ENCODE results near the gene CDCP2.

Gene CDCP2

DNA sequence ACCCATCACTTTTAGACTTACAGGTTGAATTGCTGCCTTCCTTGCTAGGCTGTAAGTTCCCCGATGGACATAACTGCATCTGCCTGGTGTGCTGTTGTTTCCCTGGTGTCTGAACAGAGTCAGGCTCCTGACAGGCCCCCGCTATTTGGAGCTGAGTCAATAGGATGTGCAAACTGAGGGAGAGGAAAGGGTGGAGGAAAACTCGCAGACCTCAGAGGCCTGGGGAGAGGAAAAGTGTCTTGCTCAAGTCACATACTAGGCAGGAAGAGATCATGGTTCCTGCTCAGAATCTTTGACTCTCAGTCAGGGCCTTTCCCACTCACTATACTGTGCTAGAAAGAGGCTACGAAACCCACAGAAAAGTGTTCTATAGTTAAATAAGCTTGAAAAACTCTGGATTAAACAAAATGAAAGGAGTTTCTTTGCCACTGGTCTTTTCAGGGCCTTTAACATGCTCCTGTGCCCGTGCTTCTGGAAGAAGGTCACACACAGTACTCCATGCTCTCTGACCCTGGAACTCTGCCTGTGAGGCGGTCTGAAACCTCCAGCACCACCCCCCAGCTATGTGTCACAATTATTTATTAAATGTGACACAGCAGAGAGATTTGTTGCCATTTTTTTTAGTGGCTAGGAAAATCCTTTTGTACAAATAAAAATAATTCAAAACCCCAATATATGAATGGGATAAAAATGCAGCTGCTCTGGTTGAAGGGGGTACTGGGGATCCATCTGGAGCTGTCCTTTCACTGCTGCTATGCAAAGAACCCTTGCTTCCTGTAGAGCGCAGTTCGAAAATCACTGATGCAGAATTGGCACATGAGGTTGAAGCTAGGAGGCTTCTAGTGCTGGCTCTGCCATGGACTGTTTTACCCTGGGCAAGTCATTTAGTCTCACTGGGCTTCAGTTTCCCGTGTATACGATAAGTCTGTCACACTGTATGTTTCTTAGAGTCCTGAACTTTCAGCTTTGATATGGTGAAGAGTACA lies 20.1 kb upstream of the CDCP2 start:
- no peak for TF ChIP-seq BACH2 (CRISPR knock-in tag; IDR thresholded peaks at IDR 0.05; ENCODE audit: borderline replicate concordance)
- no peak for TF ChIP-seq TCF4 (CRISPR knock-in tag; IDR thresholded peaks at IDR 0.05; ENCODE audit: borderline replicate concordance)
- no peak for TF ChIP-seq TOX (CRISPR knock-in tag; IDR thresholded peaks at IDR 0.05; ENCODE audit: borderline replicate concordance)
- TF ChIP-seq, protein P1, sequence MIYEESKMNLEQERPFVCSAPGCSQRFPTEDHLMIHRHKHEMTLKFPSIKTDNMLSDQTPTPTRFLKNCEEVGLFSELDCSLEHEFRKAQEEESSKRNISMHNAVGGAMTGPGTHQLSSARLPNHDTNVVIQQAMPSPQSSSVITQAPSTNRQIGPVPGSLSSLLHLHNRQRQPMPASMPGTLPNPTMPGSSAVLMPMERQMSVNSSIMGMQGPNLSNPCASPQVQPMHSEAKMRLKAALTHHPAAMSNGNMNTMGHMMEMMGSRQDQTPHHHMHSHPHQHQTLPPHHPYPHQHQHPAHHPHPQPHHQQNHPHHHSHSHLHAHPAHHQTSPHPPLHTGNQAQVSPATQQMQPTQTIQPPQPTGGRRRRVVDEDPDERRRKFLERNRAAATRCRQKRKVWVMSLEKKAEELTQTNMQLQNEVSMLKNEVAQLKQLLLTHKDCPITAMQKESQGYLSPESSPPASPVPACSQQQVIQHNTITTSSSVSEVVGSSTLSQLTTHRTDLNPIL (CRISPR knock-in tag; IDR thresholded peaks at IDR 0.05; ENCODE audit: low read depth), result no peak
- TF ChIP-seq GLIS3 (CRISPR knock-in tag; IDR thresholded peaks at IDR 0.05), result no peak
- no peak for TF ChIP-seq ESRRG (CRISPR knock-in tag; IDR thresholded peaks at IDR 0.05)
- no peak for TF ChIP-seq RARB (CRISPR knock-in tag; IDR thresholded peaks at IDR 0.05)
- TF ChIP-seq ISL1 (CRISPR knock-in tag; IDR thresholded peaks at IDR 0.05), result no peak
- TF ChIP-seq CSDC2 (CRISPR knock-in tag; IDR thresholded peaks at IDR 0.05), result no peak
- no peak for TF ChIP-seq ZC3H10 (CRISPR knock-in tag; IDR thresholded peaks at IDR 0.05)
- TF ChIP-seq ZNF565 (CRISPR knock-in tag; conservative IDR thresholded peaks at IDR 0.05; ENCODE audit: low read depth), result no peak
- TF ChIP-seq, protein P2, sequence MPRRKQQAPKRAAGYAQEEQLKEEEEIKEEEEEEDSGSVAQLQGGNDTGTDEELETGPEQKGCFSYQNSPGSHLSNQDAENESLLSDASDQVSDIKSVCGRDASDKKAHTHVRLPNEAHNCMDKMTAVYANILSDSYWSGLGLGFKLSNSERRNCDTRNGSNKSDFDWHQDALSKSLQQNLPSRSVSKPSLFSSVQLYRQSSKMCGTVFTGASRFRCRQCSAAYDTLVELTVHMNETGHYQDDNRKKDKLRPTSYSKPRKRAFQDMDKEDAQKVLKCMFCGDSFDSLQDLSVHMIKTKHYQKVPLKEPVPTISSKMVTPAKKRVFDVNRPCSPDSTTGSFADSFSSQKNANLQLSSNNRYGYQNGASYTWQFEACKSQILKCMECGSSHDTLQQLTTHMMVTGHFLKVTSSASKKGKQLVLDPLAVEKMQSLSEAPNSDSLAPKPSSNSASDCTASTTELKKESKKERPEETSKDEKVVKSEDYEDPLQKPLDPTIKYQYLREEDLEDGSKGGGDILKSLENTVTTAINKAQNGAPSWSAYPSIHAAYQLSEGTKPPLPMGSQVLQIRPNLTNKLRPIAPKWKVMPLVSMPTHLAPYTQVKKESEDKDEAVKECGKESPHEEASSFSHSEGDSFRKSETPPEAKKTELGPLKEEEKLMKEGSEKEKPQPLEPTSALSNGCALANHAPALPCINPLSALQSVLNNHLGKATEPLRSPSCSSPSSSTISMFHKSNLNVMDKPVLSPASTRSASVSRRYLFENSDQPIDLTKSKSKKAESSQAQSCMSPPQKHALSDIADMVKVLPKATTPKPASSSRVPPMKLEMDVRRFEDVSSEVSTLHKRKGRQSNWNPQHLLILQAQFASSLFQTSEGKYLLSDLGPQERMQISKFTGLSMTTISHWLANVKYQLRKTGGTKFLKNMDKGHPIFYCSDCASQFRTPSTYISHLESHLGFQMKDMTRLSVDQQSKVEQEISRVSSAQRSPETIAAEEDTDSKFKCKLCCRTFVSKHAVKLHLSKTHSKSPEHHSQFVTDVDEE (CRISPR knock-in tag; IDR thresholded peaks at IDR 0.05), result no peak
- TF ChIP-seq SNAI2 (CRISPR knock-in tag; IDR thresholded peaks at IDR 0.05), result no peak
- TF ChIP-seq ZNF70 (CRISPR knock-in tag; IDR thresholded peaks at IDR 0.05), result no peak
- TF ChIP-seq, protein P3, sequence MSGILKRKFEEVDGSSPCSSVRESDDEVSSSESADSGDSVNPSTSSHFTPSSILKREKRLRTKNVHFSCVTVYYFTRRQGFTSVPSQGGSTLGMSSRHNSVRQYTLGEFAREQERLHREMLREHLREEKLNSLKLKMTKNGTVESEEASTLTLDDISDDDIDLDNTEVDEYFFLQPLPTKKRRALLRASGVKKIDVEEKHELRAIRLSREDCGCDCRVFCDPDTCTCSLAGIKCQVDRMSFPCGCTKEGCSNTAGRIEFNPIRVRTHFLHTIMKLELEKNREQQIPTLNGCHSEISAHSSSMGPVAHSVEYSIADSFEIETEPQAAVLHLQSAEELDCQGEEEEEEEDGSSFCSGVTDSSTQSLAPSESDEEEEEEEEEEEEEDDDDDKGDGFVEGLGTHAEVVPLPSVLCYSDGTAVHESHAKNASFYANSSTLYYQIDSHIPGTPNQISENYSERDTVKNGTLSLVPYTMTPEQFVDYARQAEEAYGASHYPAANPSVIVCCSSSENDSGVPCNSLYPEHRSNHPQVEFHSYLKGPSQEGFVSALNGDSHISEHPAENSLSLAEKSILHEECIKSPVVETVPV (CRISPR knock-in tag; IDR thresholded peaks at IDR 0.05), result no peak
- TF ChIP-seq, protein P4, sequence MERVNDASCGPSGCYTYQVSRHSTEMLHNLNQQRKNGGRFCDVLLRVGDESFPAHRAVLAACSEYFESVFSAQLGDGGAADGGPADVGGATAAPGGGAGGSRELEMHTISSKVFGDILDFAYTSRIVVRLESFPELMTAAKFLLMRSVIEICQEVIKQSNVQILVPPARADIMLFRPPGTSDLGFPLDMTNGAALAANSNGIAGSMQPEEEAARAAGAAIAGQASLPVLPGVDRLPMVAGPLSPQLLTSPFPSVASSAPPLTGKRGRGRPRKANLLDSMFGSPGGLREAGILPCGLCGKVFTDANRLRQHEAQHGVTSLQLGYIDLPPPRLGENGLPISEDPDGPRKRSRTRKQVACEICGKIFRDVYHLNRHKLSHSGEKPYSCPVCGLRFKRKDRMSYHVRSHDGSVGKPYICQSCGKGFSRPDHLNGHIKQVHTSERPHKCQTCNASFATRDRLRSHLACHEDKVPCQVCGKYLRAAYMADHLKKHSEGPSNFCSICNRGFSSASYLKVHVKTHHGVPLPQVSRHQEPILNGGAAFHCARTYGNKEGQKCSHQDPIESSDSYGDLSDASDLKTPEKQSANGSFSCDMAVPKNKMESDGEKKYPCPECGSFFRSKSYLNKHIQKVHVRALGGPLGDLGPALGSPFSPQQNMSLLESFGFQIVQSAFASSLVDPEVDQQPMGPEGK (CRISPR knock-in tag; IDR thresholded peaks at IDR 0.05; ENCODE audit: borderline replicate concordance), result no peak
- ATAC-seq, result peak; percentile 26; the same call in 1 of the 3 replicates

DNA sequence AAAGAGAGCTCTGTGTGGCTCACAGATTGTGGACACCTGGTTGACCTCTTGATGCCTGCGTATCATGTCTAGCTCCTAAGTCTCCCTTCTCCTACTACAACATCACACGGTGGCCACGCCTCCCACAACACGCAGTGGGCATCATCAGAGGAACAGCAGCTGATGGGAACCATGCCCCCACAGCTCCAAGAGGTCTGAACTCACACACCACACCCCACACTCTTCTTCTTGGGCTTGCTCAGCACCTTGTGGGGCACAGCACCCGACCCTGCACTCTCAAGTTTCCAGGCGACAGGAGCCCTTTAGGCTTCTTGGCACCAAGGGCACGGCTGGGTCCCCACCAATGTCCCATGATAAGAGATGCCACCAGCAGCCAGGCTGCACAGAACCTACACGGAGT lies 18.8 kb upstream of the CDCP2 start:
- no peak for ATAC-seq

More for the DNA sequence above, 18.8 kb upstream of the CDCP2 start:
- TF ChIP-seq ZNF8 (CRISPR knock-in tag; IDR thresholded peaks at IDR 0.05) (no peak), RARB (CRISPR knock-in tag; IDR thresholded peaks at IDR 0.05) (no peak), CSDC2 (CRISPR knock-in tag; IDR thresholded peaks at IDR 0.05) (no peak), TOX (CRISPR knock-in tag; IDR thresholded peaks at IDR 0.05; ENCODE audit: borderline replicate concordance) (no peak), ZFP30 (CRISPR knock-in tag; IDR thresholded peaks at IDR 0.05) (no peak), ESRRG (CRISPR knock-in tag; IDR thresholded peaks at IDR 0.05) (no peak), ISL1 (CRISPR knock-in tag; IDR thresholded peaks at IDR 0.05) (no peak), ZNF70 (CRISPR knock-in tag; IDR thresholded peaks at IDR 0.05) (no peak), BACH2 (CRISPR knock-in tag; IDR thresholded peaks at IDR 0.05; ENCODE audit: borderline replicate concordance) (no peak), ARNTL (CRISPR knock-in tag; IDR thresholded peaks at IDR 0.05; ENCODE audit: borderline replicate concordance, low read depth) (no peak), TCF4 (CRISPR knock-in tag; IDR thresholded peaks at IDR 0.05; ENCODE audit: borderline replicate concordance) (no peak), SNAI2 (CRISPR knock-in tag; IDR thresholded peaks at IDR 0.05) (no peak), PPARA (CRISPR knock-in tag; IDR thresholded peaks at IDR 0.05; ENCODE audit: borderline replicate concordance) (no peak), ZNF565 (CRISPR knock-in tag; conservative IDR thresholded peaks at IDR 0.05; ENCODE audit: low read depth) (no peak)
- TF ChIP-seq, protein P4 (CRISPR knock-in tag; IDR thresholded peaks at IDR 0.05; ENCODE audit: borderline replicate concordance), result no peak
- TF ChIP-seq, protein P3 (CRISPR knock-in tag; IDR thresholded peaks at IDR 0.05), result no peak
- TF ChIP-seq, protein P2 (CRISPR knock-in tag; IDR thresholded peaks at IDR 0.05), result no peak

Data from SK-N-SH treated with all-trans-retinoic acid at 6 μM for 48 hours (cell line).